ENCODE results near the gene PCDHAC2. TPM values are rescaled to one million over a fixed set of nuclear protein-coding genes. Genes with fewer than 3 reads are reported as not detected.

The PCDHAC2 gene
- total RNA-seq, 1 donor from 2014 or later: 10.0 TPM

- H3K36me3 ChIP-seq: peaks cover 5% of the 10 kb centered on the region
- intact Hi-C loops (cut with DNase I): no loop called here
- H3K27me3 ChIP-seq: no peaks in the 10 kb centered on the region
- no peak overlapping the region for H3K4me3 ChIP-seq
- ATAC-seq (no peak), DNase-seq (no peak)
- no peak overlapping the region for H3K27ac ChIP-seq
- H3K4me1 ChIP-seq: no peaks in the 10 kb centered on the region
- TF ChIP-seq CTCF (IDR thresholded peaks at IDR 0.05): no peak
- no peaks in the 10 kb centered on the region for H3K9me3 ChIP-seq
These were observed 43.9 kb downstream of the PCDHAC2 start for GRCh38 chr5:141010047-141010793.

- Histone ChIP-seq H3K36me3 (no peaks in the 10 kb centered on the region), H3K27me3 (no peaks in the 10 kb centered on the region), H3K27ac (no peak overlapping the region), H3K4me3 (no peak overlapping the region), H3K4me1 (no peaks in the 10 kb centered on the region), H3K9me3 (no peaks in the 10 kb centered on the region)
- intact Hi-C loops (cut with DNase I): no loop called here
- DNase-seq: no peak
- no peak for TF ChIP-seq CTCF (IDR thresholded peaks at IDR 0.05)
- no peak for ATAC-seq
These were observed 51.7 kb downstream of the PCDHAC2 start for GRCh38 chr5:141017943-141018342.

Other genes with a start within 250 kb of the PCDHAC2 start
- gene PCDHA1, start 180.3 kb upstream of the PCDHAC2 start, total RNA-seq: not detected
- 0.35 TPM for gene PCDHA2, start 171.6 kb upstream of the PCDHAC2 start, total RNA-seq
- gene PCDHA3, start 165.4 kb upstream of the PCDHAC2 start, total RNA-seq: 1.3 TPM
- gene PCDHA4, start 159.4 kb upstream of the PCDHAC2 start, total RNA-seq: 1.1 TPM
- gene PCDHA5, start 144.9 kb upstream of the PCDHAC2 start, total RNA-seq: 0.43 TPM
- gene PCDHA6, start 138.5 kb upstream of the PCDHAC2 start, total RNA-seq: 0.64 TPM
- gene PCDHA7, start 132.2 kb upstream of the PCDHAC2 start, total RNA-seq: 0.35 TPM
- 0.49 TPM for gene PCDHA8, start 125.3 kb upstream of the PCDHAC2 start, total RNA-seq
- gene PCDHA9, start 118.1 kb upstream of the PCDHAC2 start, total RNA-seq: 0.20 TPM
- 1.7 TPM for gene PCDHA10, start 110.6 kb upstream of the PCDHAC2 start, total RNA-seq
- gene PCDHA11, start 97.5 kb upstream of the PCDHAC2 start, total RNA-seq: 0.38 TPM
- 8.8 TPM for gene PCDHA12, start 91.2 kb upstream of the PCDHAC2 start, total RNA-seq
- 2.3 TPM for gene PCDHA13, start 84.4 kb upstream of the PCDHAC2 start, total RNA-seq
- gene PCDHAC1, start 40.2 kb upstream of the PCDHAC2 start, total RNA-seq: 3.7 TPM
- 0.12 TPM for gene PCDHB1, start 84.9 kb downstream of the PCDHAC2 start, total RNA-seq
- gene PCDHB2, start 128.1 kb downstream of the PCDHAC2 start, total RNA-seq: 3.8 TPM
- gene PCDHB3, start 134.0 kb downstream of the PCDHAC2 start, total RNA-seq: 1.9 TPM
- gene PCDHB4, start 155.3 kb downstream of the PCDHAC2 start, total RNA-seq: 3.0 TPM
- 2.3 TPM for gene PCDHB5, start 168.7 kb downstream of the PCDHAC2 start, total RNA-seq
- 0.75 TPM for gene PCDHB6, start 183.6 kb downstream of the PCDHAC2 start, total RNA-seq
- 2.8 TPM for gene PCDHB7, start 206.2 kb downstream of the PCDHAC2 start, total RNA-seq
- gene PCDHB8, start 211.3 kb downstream of the PCDHAC2 start, total RNA-seq: 2.4 TPM
- 4.1 TPM for gene PCDHB16, start 215.9 kb downstream of the PCDHAC2 start, total RNA-seq
- 2.5 TPM for gene PCDHB9, start 220.7 kb downstream of the PCDHAC2 start, total RNA-seq
- 2.1 TPM for gene PCDHB10, start 225.9 kb downstream of the PCDHAC2 start, total RNA-seq
- gene PCDHB11, start 233.2 kb downstream of the PCDHAC2 start, total RNA-seq: 2.0 TPM
- gene PCDHB12, start 242.2 kb downstream of the PCDHAC2 start, total RNA-seq: 2.8 TPM
- 3.2 TPM for gene PCDHB13, start 247.4 kb downstream of the PCDHAC2 start, total RNA-seq

Data from upper lobe of right lung (tissue), 1 donor.